IPS DF 6.9 (cell line): ENCODE results near the gene PBX3.
"Not testable (repeated sequence)": the region's sequence is repeated elsewhere in the genome, so short reads cannot be mapped to it uniquely, and the experiment has no call there.

Experiments
- DNase-seq: peaks from one replicate; pipeline ENCODE4 v3.0.0-alpha.2; 2013; ENCODE audit warnings: low read depth, low spot score
- H3K27ac ChIP-seq: one replicate; pipeline ENCODE4 v1.5.1; 2013; ENCODE audit warnings: low read length, control low read depth
- H3K27me3 ChIP-seq: 2 replicates; pipeline ENCODE4 v1.6.1; 2013; ENCODE audit warnings: mild to moderate bottlenecking, low read length; ENCODE audit not compliant: control insufficient read depth, insufficient read depth
- H3K36me3 ChIP-seq: 2 replicates; pipeline ENCODE4 v1.6.1; 2013; ENCODE audit warnings: low read length; ENCODE audit not compliant: control insufficient read depth, insufficient read depth
- H3K4me1 ChIP-seq: 2 replicates; pipeline ENCODE4 v1.6.1; 2013; ENCODE audit warnings: low read length; ENCODE audit not compliant: control insufficient read depth, insufficient read depth
- H3K4me3 ChIP-seq: 2 replicates; pipeline ENCODE4 v1.5.1; 2013; ENCODE audit warnings: mild to moderate bottlenecking, low read length
- H3K9me3 ChIP-seq: 2 replicates; pipeline ENCODE4 v1.6.1; 2013; ENCODE audit warnings: low read length, inconsistent platforms; ENCODE audit not compliant: control insufficient read depth, insufficient read depth
- WGBS: extraction: QIAGEN DNeasy Blood & Tissue Kit; methylation state at CpG from one replicate; pipeline ENCODE4 v1.1.7; 2013; ENCODE audit warnings: mixed read lengths, missing lambda C conversion rate; ENCODE audit not compliant: insufficient read length, insufficient coverage; 5-methylcytosine and 5-hydroxymethylcytosine counted together

The PBX3 gene

DNA sequence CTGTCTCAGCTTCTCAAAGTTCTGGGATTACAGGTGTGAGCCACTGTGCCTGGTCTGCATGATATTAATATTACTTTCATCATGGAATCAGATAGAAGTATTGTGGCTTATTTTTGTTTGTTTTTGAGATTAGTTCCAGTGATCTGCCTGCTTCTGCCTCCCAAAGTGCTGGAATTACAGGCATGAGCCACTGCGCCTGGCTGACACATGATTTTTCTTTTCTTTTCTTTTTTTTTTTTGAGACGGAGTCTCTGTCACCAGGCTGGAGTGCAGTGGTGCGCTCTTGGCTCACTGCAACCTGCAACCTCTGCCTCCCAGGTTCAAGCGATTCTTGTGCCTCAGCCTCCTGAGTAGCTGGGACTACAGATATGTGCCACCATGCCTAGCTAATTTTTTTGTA, 29.6 kb downstream of the PBX3 start:
- H3K4me3 ChIP-seq, H3K36me3 ChIP-seq, H3K27ac ChIP-seq, DNase-seq, H3K4me1 ChIP-seq, H3K9me3 ChIP-seq, H3K27me3 ChIP-seq: not testable (repeated sequence)
- WGBS, result no CpG with 5 or more reads among the region's 4 CpGs

DNA sequence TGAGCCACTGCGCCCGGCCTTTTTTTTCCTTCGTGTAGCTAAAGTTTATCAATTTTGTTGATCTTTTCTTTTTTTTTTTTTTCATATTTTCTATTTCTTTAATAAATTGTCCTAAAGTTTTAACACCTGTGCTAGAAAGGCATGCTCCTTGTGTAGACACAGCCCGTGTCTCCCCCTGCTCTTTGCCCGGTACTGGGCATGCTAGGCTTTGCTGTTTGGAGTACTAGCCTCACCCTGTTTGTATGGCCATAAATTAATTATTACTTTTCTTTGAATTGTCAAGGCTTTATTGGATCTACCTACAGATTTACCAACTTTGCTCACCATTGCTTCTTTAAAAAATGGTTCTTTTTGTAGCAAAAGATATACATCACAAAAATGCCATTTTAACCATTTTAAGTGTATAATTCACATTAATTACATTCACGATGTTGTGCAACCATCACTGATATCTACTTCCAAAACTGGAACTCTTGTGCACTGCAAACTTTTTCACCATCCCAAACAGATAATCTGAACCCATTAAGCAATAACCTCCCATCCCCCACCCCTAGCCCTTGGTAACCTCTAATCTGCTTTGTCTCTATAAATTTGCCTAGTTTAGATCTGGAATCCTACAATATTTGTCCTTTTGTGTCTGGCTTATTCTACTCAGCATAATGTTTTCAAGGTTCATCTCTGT, 31.5 kb downstream of the PBX3 start:
- H3K36me3 ChIP-seq, H3K9me3 ChIP-seq, H3K27ac ChIP-seq, H3K4me3 ChIP-seq, H3K4me1 ChIP-seq, H3K27me3 ChIP-seq, DNase-seq: not testable (repeated sequence)
- no CpG with 5 or more reads among the region's 6 CpGs for WGBS

DNA sequence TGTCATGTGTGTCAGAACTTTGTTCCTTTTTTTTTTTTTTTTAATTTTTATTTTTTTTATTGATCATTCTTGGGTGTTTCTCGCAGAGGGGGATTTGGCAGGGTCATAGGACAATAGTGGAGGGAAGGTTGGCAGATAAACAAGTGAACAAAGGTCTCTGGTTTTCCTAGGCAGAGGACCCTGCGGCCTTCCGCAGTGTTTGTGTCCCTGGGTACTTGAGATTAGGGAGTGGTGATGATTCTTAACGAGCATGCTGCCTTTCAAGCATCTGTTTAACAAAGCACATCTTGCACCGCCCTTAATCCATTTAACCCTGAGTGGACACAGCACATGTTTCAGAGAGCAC, 32.0 kb downstream of the PBX3 start:
- not testable (repeated sequence) for H3K36me3 ChIP-seq, H3K9me3 ChIP-seq, H3K4me3 ChIP-seq, H3K27me3 ChIP-seq, H3K4me1 ChIP-seq, H3K27ac ChIP-seq, DNase-seq
- WGBS, result no CpG with 5 or more reads among the region's 5 CpGs

DNA sequence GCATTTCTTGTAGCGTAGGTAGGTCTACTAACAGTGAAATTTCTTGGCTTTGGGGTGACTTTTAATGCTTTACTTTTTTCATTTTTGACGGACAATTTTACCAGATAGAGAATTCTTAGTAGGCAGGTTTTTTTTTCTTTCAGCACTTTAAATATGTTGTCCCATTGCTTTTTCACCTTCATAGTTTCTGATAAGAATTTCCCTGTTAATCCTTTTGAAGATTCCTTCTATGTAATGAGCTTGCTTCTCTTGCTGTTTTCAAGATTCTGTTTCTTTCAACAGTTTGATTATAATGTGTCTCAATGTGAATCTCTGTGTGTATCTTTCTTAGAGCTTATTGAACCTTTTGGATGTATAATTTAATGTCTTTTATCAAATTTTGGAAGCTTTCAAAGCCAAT, 35.5 kb downstream of the PBX3 start:
- no peaks in the 10 kb centered on the region for H3K4me1 ChIP-seq
- no peak for DNase-seq
- H3K27me3 ChIP-seq, result no peaks in the 10 kb centered on the region
- no peak overlapping the region for H3K27ac ChIP-seq
- WGBS, result no CpG with 5 or more reads among the region's 2 CpGs
- no peaks in the 10 kb centered on the region for H3K9me3 ChIP-seq
- no peaks in the 10 kb centered on the region for H3K36me3 ChIP-seq
- H3K4me3 ChIP-seq, result no peak overlapping the region

DNA sequence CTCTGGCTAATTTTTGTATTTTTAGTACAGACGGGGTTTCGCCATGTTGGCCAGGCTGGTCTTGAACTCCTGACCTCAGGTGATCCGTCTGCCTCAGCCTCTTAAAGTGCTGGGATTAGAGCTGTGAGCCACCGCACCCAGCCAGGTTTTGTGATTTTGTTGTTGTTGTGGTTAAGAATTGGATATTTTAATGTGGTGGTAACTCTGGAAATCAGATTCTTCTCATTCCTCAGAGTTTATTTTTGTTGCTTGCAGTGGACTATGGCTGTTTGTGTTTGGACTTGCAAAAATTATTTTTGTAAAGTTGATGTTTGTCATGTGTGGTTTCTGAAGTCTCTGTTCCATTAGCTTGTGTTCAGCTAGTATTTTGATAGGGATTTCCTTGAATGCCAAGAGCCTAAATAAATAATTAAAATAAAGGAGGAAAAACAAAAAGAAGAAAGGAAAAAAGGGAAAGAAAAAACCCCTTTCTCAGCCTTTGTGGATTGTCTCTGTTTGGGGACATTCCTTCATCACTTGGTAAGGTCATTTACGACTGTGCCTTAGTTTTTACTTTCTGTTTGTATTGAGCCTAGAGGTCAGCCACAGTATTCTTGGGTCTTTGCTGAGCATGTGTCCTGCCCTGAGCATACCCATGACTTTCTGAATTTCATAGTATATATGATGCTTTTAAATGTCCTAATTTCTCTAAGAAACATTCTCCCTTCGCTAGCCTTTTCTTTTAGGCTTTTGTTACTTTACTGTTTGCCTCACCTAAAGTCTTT, 37.3 kb downstream of the PBX3 start:
- WGBS, result no CpG with 5 or more reads among the region's 6 CpGs
- DNase-seq, result no peak
- Histone ChIP-seq H3K4me3 (no peak overlapping the region), H3K27me3 (no peaks in the 10 kb centered on the region), H3K9me3 (no peaks in the 10 kb centered on the region), H3K36me3 (no peaks in the 10 kb centered on the region), H3K4me1 (no peaks in the 10 kb centered on the region), H3K27ac (no peak overlapping the region)

DNA sequence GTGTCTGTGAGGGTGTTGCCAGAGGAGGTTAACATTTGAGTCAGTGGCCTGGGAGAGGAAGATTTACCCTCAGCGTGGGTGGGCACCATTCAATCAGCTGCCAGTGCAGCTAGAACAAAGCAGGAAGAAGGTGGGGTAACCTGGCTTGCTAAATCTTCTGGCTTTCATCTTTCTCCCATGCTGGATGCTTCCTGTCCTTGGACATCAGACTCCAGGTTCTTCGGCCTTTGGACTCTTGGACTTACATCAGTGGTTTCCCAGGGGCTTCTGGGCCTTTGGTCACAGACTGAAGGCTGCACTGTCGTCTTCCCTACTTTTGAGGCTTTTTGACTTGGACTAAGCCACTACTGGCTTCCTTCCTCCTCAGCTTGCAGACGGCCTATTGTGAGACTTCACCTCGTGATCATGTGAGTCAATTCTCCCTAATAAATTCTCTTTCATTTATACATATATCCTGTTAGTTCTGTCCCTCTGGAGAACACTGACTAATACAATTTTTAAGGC, 38.1 kb downstream of the PBX3 start:
- no peak overlapping the region for H3K4me3 ChIP-seq
- DNase-seq, result no peak
- H3K9me3 ChIP-seq, result no peaks in the 10 kb centered on the region
- no peaks in the 10 kb centered on the region for H3K27me3 ChIP-seq
- no peaks in the 10 kb centered on the region for H3K36me3 ChIP-seq
- H3K27ac ChIP-seq, result no peak overlapping the region
- WGBS, result no CpG with 5 or more reads among the region's 5 CpGs
- H3K4me1 ChIP-seq, result no peaks in the 10 kb centered on the region

DNA sequence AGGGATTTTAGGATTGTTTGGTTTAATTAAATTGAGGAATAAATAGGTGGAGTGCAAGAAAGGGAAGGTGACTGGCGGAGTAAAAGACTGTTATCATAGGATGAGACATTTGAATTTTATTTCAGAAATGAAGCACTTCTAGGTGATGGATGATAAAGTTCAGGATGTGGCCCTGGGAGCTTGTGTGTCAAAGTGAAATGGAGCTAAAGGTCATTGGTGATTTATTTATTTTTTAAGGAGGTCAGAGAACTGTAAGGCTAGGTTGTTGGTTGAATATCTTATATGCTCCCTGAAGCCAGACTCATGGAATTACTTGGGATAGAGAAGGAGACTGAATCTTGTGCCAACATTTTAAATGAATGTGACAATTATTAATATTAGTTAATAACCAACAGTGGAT, 40.5 kb downstream of the PBX3 start:
- WGBS, result 95% methylated on average over 1 of the region's 1 CpG
- DNase-seq, result no peak
- Histone ChIP-seq H3K27ac (no peak overlapping the region), H3K36me3 (no peaks in the 10 kb centered on the region), H3K4me1 (no peaks in the 10 kb centered on the region), H3K27me3 (no peaks in the 10 kb centered on the region), H3K4me3 (no peak overlapping the region), H3K9me3 (no peaks in the 10 kb centered on the region)

GRCh38 chr9:125789196-125789595, 42.0 kb downstream of the PBX3 start:
- no peak overlapping the region for H3K27ac ChIP-seq
- no peaks in the 10 kb centered on the region for H3K36me3 ChIP-seq
- H3K9me3 ChIP-seq, result no peaks in the 10 kb centered on the region
- no peak overlapping the region for H3K4me3 ChIP-seq
- no peak for DNase-seq
- H3K27me3 ChIP-seq, result no peaks in the 10 kb centered on the region
- H3K4me1 ChIP-seq, result no peaks in the 10 kb centered on the region

DNA sequence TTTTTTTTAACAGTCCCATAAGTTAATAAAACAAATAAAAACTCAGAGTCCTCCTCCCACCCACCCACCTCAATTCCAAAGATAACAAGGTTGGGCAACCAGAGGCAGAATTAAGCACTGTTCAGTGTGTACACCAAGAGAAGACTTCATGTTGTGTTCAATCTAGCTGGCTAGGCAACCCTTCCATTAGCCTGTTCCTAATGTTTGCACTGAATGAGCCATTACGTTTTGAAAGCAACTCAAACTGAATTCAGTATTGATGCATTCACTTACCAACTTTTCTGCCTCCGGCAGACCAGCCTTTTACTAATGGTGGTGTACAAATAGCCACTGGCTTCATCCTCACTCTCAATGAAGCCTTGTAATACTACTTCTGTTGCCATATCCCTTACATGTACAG, 47.5 kb downstream of the PBX3 start:
- no peaks in the 10 kb centered on the region for H3K36me3 ChIP-seq
- no peak for DNase-seq

GRCh38 chr9:125795970-125796596, 48.9 kb downstream of the PBX3 start:
- Histone ChIP-seq H3K4me3 (no peak overlapping the region), H3K36me3 (no peaks in the 10 kb centered on the region), H3K4me1 (no peaks in the 10 kb centered on the region), H3K27ac (no peak overlapping the region), H3K27me3 (no peaks in the 10 kb centered on the region), H3K9me3 (no peaks in the 10 kb centered on the region)
- no peak for DNase-seq
- no CpG with 5 or more reads among the region's 4 CpGs for WGBS

More for the DNA sequence above, 47.5 kb downstream of the PBX3 start:
- H3K4me3 ChIP-seq, result no peak overlapping the region
- H3K27me3 ChIP-seq, result no peaks in the 10 kb centered on the region
- WGBS, result no CpG with 5 or more reads among the region's 2 CpGs
- H3K9me3 ChIP-seq, result no peaks in the 10 kb centered on the region
- H3K27ac ChIP-seq, result no peak overlapping the region
- H3K4me1 ChIP-seq, result no peaks in the 10 kb centered on the region
